ENCODE results near the gene ACAP3.
A peak's percentile ranks its signal among the peaks of the same experiment; 100 is the strongest.

ACAP3 gene

GRCh38 chr1:1324524-1325287 lies 17.0 kb upstream of the ACAP3 start, which contains the start of the genes CPTP and INTS11:
TSS of gene CPTP (plus strand) at chr1:1324802. CDS start at chr1:1326911, 2,109 bp downstream.
TSS of gene INTS11 (minus strand) at chr1:1324660. CDS start at chr1:1324608, 52 bp downstream.
- Histone ChIP-seq H3K27me3 (replicated peaks; ENCODE audit: control insufficient read depth, insufficient read depth, low read length) (no peaks in the 10 kb centered on the region), H3K4me3 (replicated peaks; ENCODE audit: low read depth, low read length) (peak within 1 kb of the TSS; percentile 96), H3K36me3 (ENCODE audit: control insufficient read depth, insufficient read depth, low read length) (peaks cover 16% of the 10 kb centered on the region)
- TF ChIP-seq, protein P1, sequence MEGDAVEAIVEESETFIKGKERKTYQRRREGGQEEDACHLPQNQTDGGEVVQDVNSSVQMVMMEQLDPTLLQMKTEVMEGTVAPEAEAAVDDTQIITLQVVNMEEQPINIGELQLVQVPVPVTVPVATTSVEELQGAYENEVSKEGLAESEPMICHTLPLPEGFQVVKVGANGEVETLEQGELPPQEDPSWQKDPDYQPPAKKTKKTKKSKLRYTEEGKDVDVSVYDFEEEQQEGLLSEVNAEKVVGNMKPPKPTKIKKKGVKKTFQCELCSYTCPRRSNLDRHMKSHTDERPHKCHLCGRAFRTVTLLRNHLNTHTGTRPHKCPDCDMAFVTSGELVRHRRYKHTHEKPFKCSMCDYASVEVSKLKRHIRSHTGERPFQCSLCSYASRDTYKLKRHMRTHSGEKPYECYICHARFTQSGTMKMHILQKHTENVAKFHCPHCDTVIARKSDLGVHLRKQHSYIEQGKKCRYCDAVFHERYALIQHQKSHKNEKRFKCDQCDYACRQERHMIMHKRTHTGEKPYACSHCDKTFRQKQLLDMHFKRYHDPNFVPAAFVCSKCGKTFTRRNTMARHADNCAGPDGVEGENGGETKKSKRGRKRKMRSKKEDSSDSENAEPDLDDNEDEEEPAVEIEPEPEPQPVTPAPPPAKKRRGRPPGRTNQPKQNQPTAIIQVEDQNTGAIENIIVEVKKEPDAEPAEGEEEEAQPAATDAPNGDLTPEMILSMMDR (IDR thresholded peaks at IDR 0.05; ENCODE audit: insufficient read depth, low read length, poor library complexity, severe bottlenecking), result no peak
- DNase-seq (ENCODE audit: extremely low read depth, insufficient read length), result peak; percentile 93

DNA sequence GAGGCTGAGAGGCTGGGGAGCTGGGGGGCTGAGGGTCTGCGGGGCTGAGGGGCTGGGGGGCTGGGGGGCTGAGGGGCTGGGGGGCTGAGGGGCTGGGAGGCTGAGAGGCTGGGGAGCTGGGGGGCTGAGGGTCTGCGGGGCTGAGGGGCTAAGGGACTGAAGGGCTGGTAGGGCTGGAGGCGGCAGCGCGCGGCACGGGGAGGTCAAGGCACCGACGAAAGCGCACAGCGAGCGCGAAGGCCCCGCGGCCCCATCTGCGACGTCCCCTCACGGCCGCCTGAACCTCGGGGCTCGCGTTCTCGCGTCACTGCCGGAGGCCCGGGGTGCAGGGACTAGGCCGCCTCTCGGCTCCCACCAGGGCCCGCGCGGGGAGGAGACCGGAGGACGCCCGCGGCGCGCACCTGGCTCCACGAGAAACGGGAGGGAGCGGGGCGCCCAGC lies 16.4 kb upstream of the ACAP3 start:
- Histone ChIP-seq H3K36me3 (ENCODE audit: control insufficient read depth, insufficient read depth, low read length) (peaks cover 16% of the 10 kb centered on the region), H3K27me3 (replicated peaks; ENCODE audit: control insufficient read depth, insufficient read depth, low read length) (no peaks in the 10 kb centered on the region), H3K4me3 (replicated peaks; ENCODE audit: low read depth, low read length) (peak overlapping the region; percentile 94)
- DNase-seq (ENCODE audit: extremely low read depth, insufficient read length), result no peak
- TF ChIP-seq, protein P1 (IDR thresholded peaks at IDR 0.05; ENCODE audit: insufficient read depth, low read length, poor library complexity, severe bottlenecking), result no peak

DNA sequence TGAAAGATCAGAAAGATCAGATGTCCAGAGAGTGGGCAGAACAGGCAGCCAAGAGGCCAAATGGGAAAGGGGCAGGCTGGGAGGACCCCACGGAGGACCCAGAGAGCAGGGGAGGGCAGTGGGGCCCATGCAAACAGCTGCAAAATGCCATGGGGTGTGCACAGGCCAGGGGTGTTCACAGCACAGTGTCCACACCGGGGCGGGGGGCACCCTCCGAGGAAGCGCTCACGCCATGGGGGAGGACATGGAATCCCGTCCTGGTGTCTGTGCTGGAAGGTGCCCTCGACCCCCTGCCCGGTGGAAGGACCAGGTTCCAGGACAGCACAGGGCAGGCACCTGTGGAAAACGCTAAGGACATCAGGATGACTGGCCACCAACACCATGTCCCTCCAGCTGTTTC lies 15.2 kb upstream of the ACAP3 start:
- DNase-seq (ENCODE audit: extremely low read depth, insufficient read length), result no peak
- TF ChIP-seq, protein P1 (IDR thresholded peaks at IDR 0.05; ENCODE audit: insufficient read depth, low read length, poor library complexity, severe bottlenecking), result no peak
- no peak overlapping the region; the same call in 1 of the 2 replicates for H3K4me3 ChIP-seq (replicated peaks; ENCODE audit: low read depth, low read length)
- H3K36me3 ChIP-seq (ENCODE audit: control insufficient read depth, insufficient read depth, low read length), result peaks cover 19% of the 10 kb centered on the region
- no peaks in the 10 kb centered on the region for H3K27me3 ChIP-seq (replicated peaks; ENCODE audit: control insufficient read depth, insufficient read depth, low read length)

DNA sequence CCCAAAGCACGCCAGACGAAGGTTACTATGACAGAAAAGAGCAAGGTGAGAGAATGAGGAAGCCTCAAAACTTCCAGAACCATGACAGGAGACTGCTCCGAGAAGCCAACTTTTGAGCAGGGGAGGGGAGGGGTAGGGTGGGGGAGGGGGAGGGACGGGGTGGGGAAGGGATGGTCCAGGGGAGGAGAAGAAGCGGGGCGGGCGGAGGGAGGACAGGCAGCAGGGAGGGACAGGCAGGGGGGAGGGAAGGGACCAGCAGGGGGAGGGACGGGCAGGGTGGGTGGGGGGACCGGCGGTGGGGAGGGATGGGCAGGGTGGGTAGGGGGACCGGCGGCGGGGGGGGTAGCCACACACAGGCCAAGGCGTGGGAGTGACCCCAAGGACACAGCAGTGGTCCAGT lies 14.7 kb upstream of the ACAP3 start:
- peaks cover 17% of the 10 kb centered on the region for H3K36me3 ChIP-seq (ENCODE audit: control insufficient read depth, insufficient read depth, low read length)
- no peaks in the 10 kb centered on the region for H3K27me3 ChIP-seq (replicated peaks; ENCODE audit: control insufficient read depth, insufficient read depth, low read length)
- no peak for DNase-seq (ENCODE audit: extremely low read depth, insufficient read length)
- TF ChIP-seq, protein P1 (IDR thresholded peaks at IDR 0.05; ENCODE audit: insufficient read depth, low read length, poor library complexity, severe bottlenecking), result no peak
- no peak overlapping the region for H3K4me3 ChIP-seq (replicated peaks; ENCODE audit: low read depth, low read length)

GRCh38 chr1:1321477-1321876 lies 13.7 kb upstream of the ACAP3 start:
- TF ChIP-seq, protein P1 (IDR thresholded peaks at IDR 0.05; ENCODE audit: insufficient read depth, low read length, poor library complexity, severe bottlenecking), result no peak

More at GRCh38 chr1:1321477-1321876, 13.7 kb upstream of the ACAP3 start:
- no peak for DNase-seq (ENCODE audit: extremely low read depth, insufficient read length)
- Histone ChIP-seq H3K36me3 (ENCODE audit: control insufficient read depth, insufficient read depth, low read length) (peaks cover 15% of the 10 kb centered on the region), H3K4me3 (replicated peaks; ENCODE audit: low read depth, low read length) (no peak overlapping the region), H3K27me3 (replicated peaks; ENCODE audit: control insufficient read depth, insufficient read depth, low read length) (no peaks in the 10 kb centered on the region)
